Measurements from ENCODE around the gene SLAMF9.
A peak's percentile ranks its signal among the peaks of the same experiment; 100 is the strongest.

SLAMF9 gene

DNA sequence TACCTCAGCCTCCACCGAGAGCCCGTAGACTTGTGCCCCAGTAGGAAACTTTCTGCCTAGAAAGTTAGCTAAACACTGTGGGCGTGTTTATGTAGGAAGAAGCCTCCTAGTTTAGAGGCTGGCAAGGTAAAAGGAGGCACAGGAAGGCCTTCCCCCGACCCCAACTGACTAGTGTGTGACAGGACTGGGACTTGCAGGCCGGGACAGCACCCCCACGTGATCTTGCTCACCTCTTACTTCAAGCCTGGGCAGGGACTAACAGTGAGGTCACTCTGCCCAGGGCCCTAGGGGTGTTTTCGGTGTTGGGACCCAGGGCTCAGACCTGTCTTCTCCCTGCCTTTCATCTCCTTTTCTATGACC, 28.3 kb downstream of the SLAMF9 start:
- Histone ChIP-seq H3K27me3 (ENCODE audit: control insufficient read depth, insufficient read depth, low read length) (no peaks in the 10 kb centered on the region), H3K4me1 (ENCODE audit: control insufficient read depth, insufficient read depth, low read length) (peaks cover 9% of the 10 kb centered on the region), H3K36me3 (ENCODE audit: control insufficient read depth, insufficient read depth, low read length) (peaks cover 2% of the 10 kb centered on the region), H3K27ac (ENCODE audit: low read depth, low read length) (peak overlapping the region; percentile 97), H3K4me3 (ENCODE audit: low read length) (peak overlapping the region; percentile 99), H3K9ac (ENCODE audit: low read length) (peak overlapping the region; percentile 20)

DNA sequence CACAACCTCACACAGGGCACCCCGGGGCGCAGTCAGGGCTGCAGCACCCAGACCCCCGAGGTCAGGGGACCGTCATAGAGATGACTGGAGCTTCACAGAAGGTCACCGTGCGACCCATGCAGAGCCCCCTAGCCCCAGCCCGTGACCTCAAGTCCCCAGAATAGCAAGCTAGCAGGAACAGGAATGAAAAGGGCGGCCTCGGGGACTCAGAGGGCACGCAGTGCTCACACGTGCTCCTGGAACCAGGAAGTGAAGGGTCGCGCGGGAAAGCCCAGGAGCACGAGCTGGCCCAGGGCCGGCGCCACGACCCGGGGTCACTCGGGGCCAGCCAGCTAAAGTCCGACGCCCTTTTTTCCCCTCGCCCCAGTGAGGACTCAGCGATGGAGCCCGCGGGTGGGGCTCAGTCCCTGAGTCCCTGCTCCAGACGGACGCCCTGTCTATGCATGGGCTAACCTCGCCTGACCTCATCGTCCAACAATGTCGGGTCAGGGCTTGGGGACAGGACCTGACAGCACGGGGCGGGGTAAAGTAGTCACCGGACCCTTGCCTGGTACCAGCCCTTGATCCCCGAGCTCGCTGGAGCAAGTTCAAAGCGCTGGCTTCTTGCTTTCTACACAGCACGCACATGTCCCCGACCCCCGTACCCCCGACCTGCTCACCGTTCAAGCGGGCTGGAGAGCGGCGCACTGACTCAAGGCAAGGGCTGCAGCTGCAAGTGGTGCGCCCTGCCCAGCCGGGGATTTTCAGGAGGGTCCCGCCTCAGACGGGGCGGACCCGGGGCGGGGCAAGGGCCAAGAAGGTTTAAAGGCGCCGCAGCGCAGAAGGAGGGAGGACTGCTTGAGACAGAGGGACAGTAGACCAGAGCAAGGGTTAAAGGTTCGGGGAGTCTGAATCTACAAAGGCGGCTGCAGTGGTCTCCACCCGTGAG, 29.0 kb downstream of the SLAMF9 start, which contains the start of gene TAGLN2:
Gene TAGLN2 (minus strand): TSS at position 717 of the 928 bp plus-strand sequence. CDS start 4,998 bp downstream, outside the sequence.
- Histone ChIP-seq H3K4me3 (ENCODE audit: low read length) (peak within 1 kb of the TSS; percentile 99), H3K36me3 (ENCODE audit: control insufficient read depth, insufficient read depth, low read length) (peaks cover 6% of the 10 kb centered on the region), H3K27me3 (ENCODE audit: control insufficient read depth, insufficient read depth, low read length) (no peaks in the 10 kb centered on the region), H3K27ac (ENCODE audit: low read depth, low read length) (peak within 1 kb of the TSS; percentile 97), H3K4me1 (ENCODE audit: control insufficient read depth, insufficient read depth, low read length) (peaks cover 9% of the 10 kb centered on the region), H3K9ac (ENCODE audit: low read length) (peak within 1 kb of the TSS; percentile 99)

DNA sequence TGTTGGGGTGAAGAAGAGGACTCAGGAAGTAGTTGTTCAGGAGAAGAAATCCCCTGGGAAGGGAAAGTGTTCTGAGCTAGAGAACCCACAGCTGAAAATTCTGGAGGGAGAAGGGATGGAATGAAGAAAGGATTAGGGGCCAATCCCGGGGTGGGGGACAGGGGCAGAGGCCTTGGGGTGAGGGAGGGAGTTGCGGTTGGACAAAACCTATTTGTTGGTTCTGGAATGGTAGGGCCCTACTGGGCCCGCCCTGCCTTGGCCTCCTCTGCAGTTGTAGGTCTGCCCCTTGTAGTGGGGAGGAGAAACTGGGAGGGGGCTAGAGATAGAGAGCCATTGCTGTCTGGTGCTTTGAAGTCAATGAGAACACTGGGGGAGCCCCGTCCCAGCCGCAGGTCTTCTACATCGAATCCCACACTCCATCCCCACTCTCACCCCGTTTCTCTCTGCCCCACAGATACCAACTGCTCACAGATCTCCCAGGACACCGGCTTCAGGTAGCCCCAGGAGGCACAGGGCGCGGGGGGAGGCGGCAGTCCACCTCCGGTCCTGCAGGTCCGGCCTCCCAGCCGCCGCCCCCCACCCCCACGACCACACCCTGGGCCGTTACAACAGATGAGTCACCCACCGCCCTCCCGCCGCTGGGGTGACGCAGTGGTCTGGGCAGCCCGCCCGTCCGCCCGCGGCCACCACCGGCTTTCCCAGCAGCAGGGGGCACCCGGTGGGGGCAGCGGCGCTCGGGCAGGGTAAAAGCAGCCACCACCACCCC, 29.8 kb downstream of the SLAMF9 start:
- H3K4me3 ChIP-seq (ENCODE audit: low read length), result peak overlapping the region; percentile 99
- no peaks in the 10 kb centered on the region for H3K27me3 ChIP-seq (ENCODE audit: control insufficient read depth, insufficient read depth, low read length)
- peaks cover 14% of the 10 kb centered on the region for H3K36me3 ChIP-seq (ENCODE audit: control insufficient read depth, insufficient read depth, low read length)
- H3K27ac ChIP-seq (ENCODE audit: low read depth, low read length), result peak overlapping the region; percentile 97
- H3K4me1 ChIP-seq (ENCODE audit: control insufficient read depth, insufficient read depth, low read length), result peaks cover 9% of the 10 kb centered on the region
- H3K9ac ChIP-seq (ENCODE audit: low read length), result peak overlapping the region; percentile 99

DNA sequence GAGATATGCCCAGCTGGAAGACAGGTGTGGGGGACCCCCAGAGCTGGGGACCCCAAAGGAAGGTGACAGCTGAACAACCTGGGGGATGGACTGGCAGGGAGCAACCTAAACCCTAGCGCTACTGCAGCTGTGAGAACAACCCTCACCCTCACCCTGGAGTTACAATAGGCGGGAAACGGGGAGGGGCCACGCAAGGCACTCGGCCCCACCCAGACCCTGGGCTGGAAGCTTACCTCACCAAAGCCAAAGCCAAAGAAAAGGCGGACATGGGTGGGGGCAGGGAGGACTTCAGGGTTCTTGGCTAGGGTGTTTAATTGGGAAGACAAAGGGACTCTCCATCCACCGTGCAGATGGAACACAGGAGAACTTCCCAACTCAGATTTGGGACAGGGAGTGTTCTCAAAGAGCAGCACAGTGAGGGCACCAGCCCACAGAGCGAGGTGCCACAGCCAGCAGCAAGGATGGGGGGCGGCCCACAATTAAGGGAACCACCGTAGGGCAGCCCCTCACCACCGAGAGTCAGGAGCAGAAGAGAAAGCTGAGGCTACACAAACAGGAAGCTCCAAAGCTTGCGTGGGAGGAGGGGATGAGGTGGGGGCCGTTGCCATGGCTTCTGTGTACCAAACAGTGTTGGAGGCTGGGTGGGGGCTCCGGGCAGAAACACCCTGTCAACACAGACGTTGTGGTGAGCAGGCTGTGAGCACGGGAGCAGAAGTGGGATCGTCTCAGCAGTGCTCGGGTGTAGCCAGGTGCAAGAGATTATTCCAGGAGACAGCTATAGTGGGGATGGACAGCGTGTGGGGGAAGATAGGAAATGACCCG, 30.6 kb downstream of the SLAMF9 start:
- Histone ChIP-seq H3K27ac (ENCODE audit: low read depth, low read length) (peak overlapping the region; percentile 97), H3K36me3 (ENCODE audit: control insufficient read depth, insufficient read depth, low read length) (peaks cover 21% of the 10 kb centered on the region), H3K4me3 (ENCODE audit: low read length) (peak overlapping the region; percentile 99), H3K4me1 (ENCODE audit: control insufficient read depth, insufficient read depth, low read length) (peaks cover 9% of the 10 kb centered on the region), H3K9ac (ENCODE audit: low read length) (peak overlapping the region; percentile 91), H3K27me3 (ENCODE audit: control insufficient read depth, insufficient read depth, low read length) (no peaks in the 10 kb centered on the region)

DNA sequence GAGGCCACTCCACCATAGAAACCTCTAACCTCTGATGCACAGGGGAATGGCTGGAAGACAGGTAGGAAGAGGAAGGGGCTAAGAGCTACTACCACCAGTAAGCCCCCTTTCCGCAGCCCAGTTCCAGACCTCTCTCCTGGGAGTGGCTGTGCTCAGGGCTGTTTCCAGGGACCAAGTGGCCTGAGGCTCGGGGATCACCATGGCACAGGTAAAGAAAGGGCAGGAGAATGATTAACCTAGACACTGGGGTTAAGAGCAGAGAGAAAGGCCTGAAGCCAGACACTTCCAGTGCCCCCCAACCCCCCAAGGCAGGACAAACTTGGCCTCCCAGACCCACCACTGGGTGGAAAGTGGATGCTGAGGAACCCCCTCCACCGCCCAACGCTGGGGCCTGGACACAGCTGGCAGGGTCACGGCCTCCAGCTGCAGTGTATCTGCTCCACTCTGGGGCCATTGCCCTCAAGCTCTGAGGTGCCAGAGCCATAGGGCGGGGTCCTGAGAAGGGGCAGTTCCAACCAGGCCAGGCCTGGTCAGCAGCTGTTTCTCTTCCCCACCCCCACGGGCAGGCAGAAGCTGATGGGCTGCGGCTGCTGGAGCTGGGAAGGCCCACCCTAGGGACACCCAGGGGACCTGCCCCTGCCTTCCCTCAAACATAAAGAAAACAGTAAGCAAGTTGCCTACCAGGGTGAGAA, 31.4 kb downstream of the SLAMF9 start:
- Histone ChIP-seq H3K4me3 (ENCODE audit: low read length) (peak overlapping the region; percentile 99), H3K4me1 (ENCODE audit: control insufficient read depth, insufficient read depth, low read length) (peaks cover 9% of the 10 kb centered on the region), H3K9ac (ENCODE audit: low read length) (peak overlapping the region; percentile 91), H3K27me3 (ENCODE audit: control insufficient read depth, insufficient read depth, low read length) (no peaks in the 10 kb centered on the region), H3K36me3 (ENCODE audit: control insufficient read depth, insufficient read depth, low read length) (peaks cover 23% of the 10 kb centered on the region), H3K27ac (ENCODE audit: low read depth, low read length) (peak overlapping the region; percentile 97)

DNA sequence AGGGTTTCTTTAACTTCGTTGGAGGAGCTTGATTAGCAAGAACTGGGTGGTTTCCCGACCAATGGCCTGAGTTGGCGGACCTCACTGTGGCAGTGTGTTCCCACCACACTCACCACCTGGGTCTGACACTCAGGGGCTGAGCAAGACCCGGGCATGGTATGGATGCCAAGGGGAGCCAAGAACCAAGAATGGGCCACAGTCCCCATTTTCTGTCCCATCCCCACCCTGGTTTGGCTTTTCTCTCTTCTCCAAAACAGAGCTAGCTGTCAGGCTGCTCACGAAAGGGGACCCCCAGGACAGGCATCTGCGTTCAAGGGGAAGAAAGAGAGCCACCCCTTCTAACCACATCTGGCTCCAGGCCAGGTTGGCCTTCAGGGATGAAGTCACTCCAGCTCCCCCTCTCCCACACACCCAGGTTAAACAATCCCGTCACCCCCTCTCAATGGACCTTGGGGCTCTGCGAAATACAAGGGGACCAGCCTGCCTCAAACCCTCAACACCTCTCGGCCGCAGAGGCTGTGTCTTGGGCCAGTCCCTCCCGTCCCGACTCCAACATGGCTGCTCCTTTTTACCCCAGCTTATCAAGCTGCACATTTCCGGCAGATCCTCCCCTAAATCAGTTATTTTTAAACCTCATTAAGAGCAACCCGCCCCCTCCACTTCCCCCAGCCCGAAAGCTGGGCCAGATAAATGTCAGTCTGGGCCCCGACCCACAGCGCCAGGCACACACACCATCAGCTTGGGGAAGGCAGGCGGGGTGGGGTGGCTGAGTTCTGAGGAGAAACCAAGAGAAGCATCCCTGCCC, 32.1 kb downstream of the SLAMF9 start:
- peak overlapping the region; percentile 99 for H3K4me3 ChIP-seq (ENCODE audit: low read length)

DNA sequence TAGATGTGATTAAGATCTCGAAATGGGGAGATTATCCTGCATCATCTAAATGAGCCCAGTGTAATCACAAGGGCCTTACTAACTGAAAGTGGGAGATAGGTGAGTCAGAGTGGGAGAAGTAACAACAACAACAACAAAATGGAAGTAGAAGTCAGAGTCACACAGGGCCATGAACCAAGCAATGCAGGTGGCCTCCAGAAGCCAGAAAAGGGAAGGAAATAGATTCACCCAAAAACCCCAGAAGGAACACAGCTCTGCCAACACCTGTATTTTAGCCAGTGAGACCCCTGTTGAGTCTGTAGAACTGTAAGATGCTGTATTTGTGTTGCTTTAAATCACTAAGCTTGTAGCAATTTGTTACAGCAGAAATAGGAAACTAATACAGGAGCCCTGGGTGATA, 32.8 kb downstream of the SLAMF9 start:
- Histone ChIP-seq H3K27ac (ENCODE audit: low read depth, low read length) (peak overlapping the region; percentile 97), H3K27me3 (ENCODE audit: control insufficient read depth, insufficient read depth, low read length) (no peaks in the 10 kb centered on the region), H3K4me3 (ENCODE audit: low read length) (peak overlapping the region; percentile 99), H3K9ac (ENCODE audit: low read length) (no peak overlapping the region), H3K36me3 (ENCODE audit: control insufficient read depth, insufficient read depth, low read length) (peaks cover 23% of the 10 kb centered on the region), H3K4me1 (ENCODE audit: control insufficient read depth, insufficient read depth, low read length) (peaks cover 10% of the 10 kb centered on the region)

More for the DNA sequence above, 32.1 kb downstream of the SLAMF9 start:
- H3K27me3 ChIP-seq (ENCODE audit: control insufficient read depth, insufficient read depth, low read length), result no peaks in the 10 kb centered on the region
- peaks cover 9% of the 10 kb centered on the region for H3K4me1 ChIP-seq (ENCODE audit: control insufficient read depth, insufficient read depth, low read length)
- H3K36me3 ChIP-seq (ENCODE audit: control insufficient read depth, insufficient read depth, low read length), result peaks cover 23% of the 10 kb centered on the region
- H3K27ac ChIP-seq (ENCODE audit: low read depth, low read length), result peak overlapping the region; percentile 97
- peak overlapping the region; percentile 34 for H3K9ac ChIP-seq (ENCODE audit: low read length)

DNA sequence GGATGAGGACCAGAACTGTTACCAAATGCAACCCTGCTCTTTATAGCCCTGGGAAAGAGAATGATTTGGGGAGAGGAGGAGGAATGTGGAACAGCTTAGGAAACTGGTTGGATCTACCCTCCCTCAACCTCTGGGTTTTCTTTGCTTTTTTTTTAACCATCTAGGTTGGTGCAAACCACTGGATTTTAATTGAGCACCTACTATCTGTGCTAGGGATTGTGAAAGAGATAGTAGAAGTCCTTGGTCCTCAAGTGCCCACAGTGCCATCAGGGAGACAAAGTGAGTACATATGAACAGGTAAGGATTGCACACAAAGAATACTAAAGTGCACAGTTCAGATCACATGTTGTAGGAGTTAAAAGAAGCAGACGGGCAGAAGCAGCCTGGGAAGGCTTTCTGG, 33.4 kb downstream of the SLAMF9 start:
- H3K9ac ChIP-seq (ENCODE audit: low read length), result no peak overlapping the region
- H3K36me3 ChIP-seq (ENCODE audit: control insufficient read depth, insufficient read depth, low read length), result peaks cover 23% of the 10 kb centered on the region
- H3K4me1 ChIP-seq (ENCODE audit: control insufficient read depth, insufficient read depth, low read length), result peaks cover 5% of the 10 kb centered on the region
- H3K4me3 ChIP-seq (ENCODE audit: low read length), result no peak overlapping the region
- no peak overlapping the region for H3K27ac ChIP-seq (ENCODE audit: low read depth, low read length)
- H3K27me3 ChIP-seq (ENCODE audit: control insufficient read depth, insufficient read depth, low read length), result no peaks in the 10 kb centered on the region

DNA sequence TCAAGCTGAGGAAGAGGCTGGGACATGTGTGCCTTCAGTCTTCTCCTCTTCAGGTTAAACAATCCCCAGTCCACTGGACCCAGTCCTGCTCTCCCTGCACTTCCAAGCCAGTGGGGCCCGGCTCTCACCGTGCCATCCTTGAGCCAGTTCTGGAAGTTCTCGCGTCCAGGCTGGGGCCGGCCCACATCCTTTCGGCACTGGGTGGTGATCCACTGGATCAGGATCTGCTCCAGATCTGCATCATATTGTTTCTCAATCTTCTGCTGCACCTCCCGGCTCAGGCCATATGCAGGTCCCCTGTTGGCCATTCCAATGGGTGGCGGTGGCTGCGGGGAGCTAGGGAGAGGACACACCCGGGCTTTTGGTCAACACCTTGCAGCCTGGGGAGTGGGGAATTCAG, 33.8 kb downstream of the SLAMF9 start:
- Histone ChIP-seq H3K27me3 (ENCODE audit: control insufficient read depth, insufficient read depth, low read length) (no peaks in the 10 kb centered on the region), H3K4me3 (ENCODE audit: low read length) (no peak overlapping the region), H3K9ac (ENCODE audit: low read length) (no peak overlapping the region), H3K36me3 (ENCODE audit: control insufficient read depth, insufficient read depth, low read length) (peaks cover 23% of the 10 kb centered on the region), H3K27ac (ENCODE audit: low read depth, low read length) (no peak overlapping the region), H3K4me1 (ENCODE audit: control insufficient read depth, insufficient read depth, low read length) (peaks cover 5% of the 10 kb centered on the region)

DNA sequence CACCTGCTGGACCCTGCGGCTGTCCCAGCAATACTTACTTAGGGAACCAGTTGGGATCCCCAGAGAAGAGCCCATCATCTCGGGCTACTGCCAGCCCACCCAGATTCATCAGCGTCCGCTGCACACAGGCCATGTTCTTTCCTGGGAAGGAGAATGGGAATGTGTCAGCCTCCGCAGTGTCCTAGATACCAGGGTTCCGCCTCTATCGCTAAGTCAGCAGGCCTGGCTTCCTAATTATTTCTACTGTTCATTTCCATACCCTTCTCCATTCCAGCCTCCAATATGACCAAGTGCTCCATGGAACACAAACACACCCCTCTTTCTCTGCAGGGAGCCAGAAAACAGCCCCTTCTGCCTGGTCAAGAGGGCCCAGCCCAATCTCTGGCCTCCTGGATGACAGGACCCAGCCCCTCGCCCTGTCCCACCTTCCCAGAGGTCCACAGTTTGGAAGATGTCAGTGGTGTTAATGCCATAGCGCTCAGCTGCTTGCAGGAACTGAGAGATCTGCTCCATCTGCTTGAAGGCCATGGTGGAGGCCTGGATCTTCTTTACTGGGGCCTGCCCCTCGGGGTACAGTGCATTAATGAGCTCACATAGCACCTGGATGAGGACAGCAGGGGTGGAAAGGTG, 34.7 kb downstream of the SLAMF9 start:
- peaks cover 23% of the 10 kb centered on the region for H3K36me3 ChIP-seq (ENCODE audit: control insufficient read depth, insufficient read depth, low read length)
- H3K4me1 ChIP-seq (ENCODE audit: control insufficient read depth, insufficient read depth, low read length), result peaks cover 5% of the 10 kb centered on the region
- no peak overlapping the region for H3K9ac ChIP-seq (ENCODE audit: low read length)
- H3K4me3 ChIP-seq (ENCODE audit: low read length), result no peak overlapping the region
- no peak overlapping the region for H3K27ac ChIP-seq (ENCODE audit: low read depth, low read length)
- no peaks in the 10 kb centered on the region for H3K27me3 ChIP-seq (ENCODE audit: control insufficient read depth, insufficient read depth, low read length)

Measured in rectal smooth muscle tissue (tissue), 1 donor.